Hepatocyte (in vitro differentiated cells): Measurements from ENCODE around the gene GJD4. TPM values are rescaled to one million over a fixed set of nuclear protein-coding genes. Genes with fewer than 3 reads are reported as not detected.

Experiments used
- DNase-seq: peaks from one replicate; pipeline ENCODE4 v3.0.0-alpha.2; 2016; ENCODE audit warnings: low spot score
- H2AFZ ChIP-seq: fragments of 200-600 bp; sonication (generic); 2 replicates; pipeline ENCODE4 v1.6.0; 2016; ENCODE audit warnings: antibody characterized with exemption, mild to moderate bottlenecking
- H3K27ac ChIP-seq: fragments of 200-600 bp; sonication (generic); 2 replicates; pipeline ENCODE4 v1.5.1; 2016; ENCODE audit warnings: mild to moderate bottlenecking
- H3K27me3 ChIP-seq: fragments of 200-600 bp; sonication (generic); 2 replicates; pipeline ENCODE4 v1.6.1; 2016
- H3K36me3 ChIP-seq: fragments of 200-600 bp; sonication (generic); replicated peaks from 2 replicates; pipeline ENCODE4 v1.5.1; 2016; ENCODE audit warnings: low read depth; ENCODE audit not compliant: insufficient read depth
- H3K4me1 ChIP-seq: fragments of 200-600 bp; sonication (generic); 2 replicates; pipeline ENCODE4 v1.5.1; 2016; ENCODE audit warnings: mild to moderate bottlenecking, moderate library complexity; ENCODE audit not compliant: insufficient read depth
- H3K4me2 ChIP-seq: fragments of 200-600 bp; sonication (generic); 2 replicates; pipeline ENCODE4 v1.6.0; 2016
- H3K4me3 ChIP-seq: fragments of 200-600 bp; sonication (generic); 2 replicates; pipeline ENCODE4 v1.5.1; 2016; ENCODE audit warnings: mild to moderate bottlenecking
- H3K79me2 ChIP-seq: fragments of 200-600 bp; sonication (generic); 2 replicates; pipeline ENCODE4 v1.6.0; 2017; ENCODE audit warnings: mild to moderate bottlenecking
- H3K9me2 ChIP-seq: fragments of 200-600 bp; sonication (generic); replicated peaks from 2 replicates; pipeline ENCODE4 v1.6.0; 2017; ENCODE audit warnings: mild to moderate bottlenecking; ENCODE audit not compliant: insufficient read depth
- H3K9me3 ChIP-seq: fragments of 200-600 bp; sonication (generic); 2 replicates; pipeline ENCODE4 v1.5.1; 2016; ENCODE audit warnings: low read depth, mild to moderate bottlenecking
- H4K20me1 ChIP-seq: fragments of 200-600 bp; sonication (generic); 2 replicates; pipeline ENCODE4 v1.6.0; 2016; ENCODE audit warnings: mild to moderate bottlenecking; ENCODE audit not compliant: insufficient read depth, poor library complexity, severe bottlenecking
- EZH2 ChIP-seq: fragments of 200-600 bp; sonication (generic); IDR thresholded peaks from 2 replicates; pipeline ENCODE4 v1.6.1; 2016; ENCODE audit warnings: antibody characterized with exemption, mild to moderate bottlenecking, borderline replicate concordance
- EZH2phosphoT487 ChIP-seq: fragments of 200-600 bp; sonication (generic); IDR thresholded peaks from one replicate; pipeline ENCODE4 v1.6.1; 2018; ENCODE audit warnings: antibody characterized with exemption, mild to moderate bottlenecking, low read depth, moderate library complexity; ENCODE audit not compliant: unreplicated experiment, severe bottlenecking
- WGBS: methylation state at CpG from one replicate; pipeline ENCODE4 v1.1.6; 2016; ENCODE audit warnings: low lambda C conversion rate; ENCODE audit errors: missing lambda C conversion rate; 5-methylcytosine and 5-hydroxymethylcytosine counted together
- polyA plus RNA-seq: library from polyadenylated mRNA; unstranded; fragments of >200 nt; fragmentation: Nextera tagmentation; extraction: Ambion mirVana; gene quantifications from 2 replicates; pipeline ENCODE4 v1.2.1, GENCODE V29; 2016
- total RNA-seq: library from RNA; depleted of rRNA; stranded (reverse); fragments of >200 nt; gene quantifications from 2 replicates; pipeline ENCODE4 v1.2.3, GENCODE V29; 2014
- TF ChIP-seq, protein P1 (sequence below): fragments of 200-600 bp; sonication (generic); IDR thresholded peaks from 2 replicates; pipeline ENCODE4 v1.5.1; 2016; ENCODE audit warnings: antibody characterized with exemption, mild to moderate bottlenecking; ENCODE audit not compliant: poor library complexity

The GJD4 gene
- total and polyA plus RNA-seq, 2 experiments from 2014 or later, result 0.17 TPM; not detected in 1

DNA sequence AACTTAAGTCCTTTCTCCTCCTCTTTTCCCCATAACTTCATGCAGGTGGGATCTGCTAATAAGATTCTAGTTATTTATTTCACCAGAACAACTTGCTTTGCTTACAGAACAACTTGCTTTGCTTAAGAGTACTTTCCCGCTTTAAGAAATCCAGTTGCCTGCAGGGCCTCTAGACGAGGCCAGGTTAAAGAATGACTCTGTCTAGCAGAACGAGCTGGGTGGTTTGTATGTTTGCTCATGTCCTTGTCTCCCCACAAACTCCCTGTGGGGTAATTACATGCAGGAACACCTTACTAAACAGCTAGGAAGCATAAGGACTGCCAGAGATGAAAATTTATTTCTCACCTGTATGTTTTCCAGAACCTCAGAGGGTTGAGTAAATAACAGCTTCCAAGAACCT is 45.8 kb downstream of the GJD4 start:
- 53% methylated on average over 3 of the region's 3 CpGs for WGBS
- Histone ChIP-seq H3K79me2 (no peaks in the 10 kb centered on the region), H3K4me2 (no peak overlapping the region), H3K36me3 (no peaks in the 10 kb centered on the region), H4K20me1 (no peaks in the 10 kb centered on the region), H3K9me3 (no peaks in the 10 kb centered on the region), H3K4me3 (no peak overlapping the region), H3K4me1 (no peaks in the 10 kb centered on the region), H3K9me2 (no peaks in the 10 kb centered on the region), H3K27ac (no peak overlapping the region), H2AFZ (no peak overlapping the region), H3K27me3 (no peaks in the 10 kb centered on the region)
- no peak for DNase-seq
- TF ChIP-seq EZH2phosphoT487 (no peak), EZH2 (no peak)
- TF ChIP-seq, protein P1, sequence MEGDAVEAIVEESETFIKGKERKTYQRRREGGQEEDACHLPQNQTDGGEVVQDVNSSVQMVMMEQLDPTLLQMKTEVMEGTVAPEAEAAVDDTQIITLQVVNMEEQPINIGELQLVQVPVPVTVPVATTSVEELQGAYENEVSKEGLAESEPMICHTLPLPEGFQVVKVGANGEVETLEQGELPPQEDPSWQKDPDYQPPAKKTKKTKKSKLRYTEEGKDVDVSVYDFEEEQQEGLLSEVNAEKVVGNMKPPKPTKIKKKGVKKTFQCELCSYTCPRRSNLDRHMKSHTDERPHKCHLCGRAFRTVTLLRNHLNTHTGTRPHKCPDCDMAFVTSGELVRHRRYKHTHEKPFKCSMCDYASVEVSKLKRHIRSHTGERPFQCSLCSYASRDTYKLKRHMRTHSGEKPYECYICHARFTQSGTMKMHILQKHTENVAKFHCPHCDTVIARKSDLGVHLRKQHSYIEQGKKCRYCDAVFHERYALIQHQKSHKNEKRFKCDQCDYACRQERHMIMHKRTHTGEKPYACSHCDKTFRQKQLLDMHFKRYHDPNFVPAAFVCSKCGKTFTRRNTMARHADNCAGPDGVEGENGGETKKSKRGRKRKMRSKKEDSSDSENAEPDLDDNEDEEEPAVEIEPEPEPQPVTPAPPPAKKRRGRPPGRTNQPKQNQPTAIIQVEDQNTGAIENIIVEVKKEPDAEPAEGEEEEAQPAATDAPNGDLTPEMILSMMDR, result no peak

DNA sequence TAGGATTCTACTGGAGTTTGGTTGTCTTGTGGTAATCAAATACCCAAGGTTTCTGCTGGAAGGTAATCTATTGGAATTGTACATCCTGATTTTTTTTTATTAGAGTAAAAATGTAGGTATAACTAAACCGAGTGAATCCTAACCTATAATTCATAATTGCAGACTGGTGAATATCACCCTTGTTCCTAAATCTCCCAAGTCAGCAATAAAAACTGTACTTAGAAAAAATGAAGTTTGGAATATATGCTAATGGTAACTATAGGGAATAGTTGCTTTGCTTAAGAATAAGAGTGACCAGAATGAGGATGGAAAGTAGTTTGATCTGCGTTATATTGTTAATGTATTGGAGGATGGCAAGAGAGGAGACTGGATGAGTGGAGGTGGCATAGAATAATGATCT is 47.7 kb downstream of the GJD4 start:
- no peak overlapping the region for H3K27ac ChIP-seq
- H3K9me3 ChIP-seq, result no peaks in the 10 kb centered on the region
- H3K4me3 ChIP-seq, result no peak overlapping the region
- no peak overlapping the region for H2AFZ ChIP-seq
- H3K9me2 ChIP-seq, result no peaks in the 10 kb centered on the region
- H3K36me3 ChIP-seq, result no peaks in the 10 kb centered on the region
- H4K20me1 ChIP-seq, result no peaks in the 10 kb centered on the region
- no peak overlapping the region for H3K4me2 ChIP-seq
- no peaks in the 10 kb centered on the region for H3K4me1 ChIP-seq
- H3K79me2 ChIP-seq, result no peaks in the 10 kb centered on the region
- TF ChIP-seq, protein P1, result no peak
- TF ChIP-seq EZH2phosphoT487, result no peak
- TF ChIP-seq EZH2, result no peak
- 87% methylated on average over 2 of the region's 2 CpGs for WGBS
- H3K27me3 ChIP-seq, result no peaks in the 10 kb centered on the region
- no peak for DNase-seq

DNA sequence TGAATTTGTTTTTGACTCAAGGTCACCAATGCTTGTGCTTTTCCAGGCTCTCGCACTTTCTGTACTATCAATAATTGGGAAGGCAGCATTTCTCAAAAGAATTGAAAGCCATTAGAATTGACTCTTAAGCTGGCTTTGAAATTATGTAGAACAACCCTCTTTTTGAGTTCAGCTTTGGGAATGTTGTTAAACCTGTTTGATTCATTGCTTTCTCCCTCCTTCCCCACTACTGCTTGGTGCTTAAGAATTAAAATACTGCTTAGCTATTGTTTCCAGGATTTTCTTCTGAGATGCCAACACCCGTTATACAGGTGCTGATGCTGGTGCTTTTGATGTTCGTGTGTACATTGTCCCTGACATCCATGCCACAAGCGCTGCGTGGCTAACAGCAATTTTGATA is 52.5 kb downstream of the GJD4 start:
- H4K20me1 ChIP-seq, result no peaks in the 10 kb centered on the region
- H3K4me2 ChIP-seq, result no peak overlapping the region
- no peaks in the 10 kb centered on the region for H3K36me3 ChIP-seq
- TF ChIP-seq EZH2 (no peak), EZH2phosphoT487 (no peak)
- TF ChIP-seq, protein P1, result no peak
- DNase-seq, result no peak
- H3K9me3 ChIP-seq, result no peaks in the 10 kb centered on the region
- no peaks in the 10 kb centered on the region for H3K79me2 ChIP-seq
- 72% methylated on average over 5 of the region's 5 CpGs for WGBS
- no peaks in the 10 kb centered on the region for H3K27me3 ChIP-seq
- no peaks in the 10 kb centered on the region for H3K4me1 ChIP-seq
- H3K4me3 ChIP-seq, result no peak overlapping the region
- H3K9me2 ChIP-seq, result no peaks in the 10 kb centered on the region
- H2AFZ ChIP-seq, result no peak overlapping the region
- H3K27ac ChIP-seq, result no peak overlapping the region

Other genes starting within 250 kb of the GJD4 start
- 5.9 and 7.7 TPM in 2 replicates for gene FZD8, start 37.0 kb downstream of the GJD4 start, total RNA-seq
- gene FZD8, start 37.0 kb downstream of the GJD4 start, polyA plus RNA-seq, result 2.6 and 3.7 TPM in 2 replicates